ENCODE results near the gene RAD51B. TPM values are rescaled to one million over a fixed set of nuclear protein-coding genes. Genes with fewer than 3 reads are reported as not detected.

The RAD51B gene
- total RNA-seq, 4 donors from 2014 or later: 8.9 to 30.3 (median 10.4) TPM

- DNase-seq (ENCODE audit: low spot score): no peak
These were observed 171.0 kb downstream of the RAD51B start for GRCh38 chr14:67990576-67990975.

GRCh38 chr14:67994531-67994930 lies 175.0 kb downstream of the RAD51B start:
- DNase-seq (ENCODE audit: low spot score): no peak
- TF ChIP-seq CTCF (IDR thresholded peaks at IDR 0.05): no peak
- no peak for ATAC-seq (ENCODE audit: low FRiP score)

More at GRCh38 chr14:67990576-67990975, 171.0 kb downstream of the RAD51B start:
- no peak for ATAC-seq (ENCODE audit: low FRiP score)
- TF ChIP-seq CTCF (IDR thresholded peaks at IDR 0.05): no peak

GRCh38 chr14:67996235-67996634 lies 176.7 kb downstream of the RAD51B start:
- no peak for DNase-seq (ENCODE audit: low spot score)
- TF ChIP-seq CTCF (IDR thresholded peaks at IDR 0.05): no peak
- ATAC-seq (ENCODE audit: low FRiP score): no peak

- no peak for TF ChIP-seq CTCF (IDR thresholded peaks at IDR 0.05)
- ATAC-seq (ENCODE audit: low FRiP score) (no peak), DNase-seq (ENCODE audit: low spot score) (no peak)
These were observed 179.3 kb downstream of the RAD51B start for GRCh38 chr14:67998834-67999233.

GRCh38 chr14:67999290-67999689 lies 179.7 kb downstream of the RAD51B start:
- no peak for DNase-seq (ENCODE audit: low spot score)
- ATAC-seq (ENCODE audit: low FRiP score): no peak
- TF ChIP-seq CTCF (IDR thresholded peaks at IDR 0.05): no peak

GRCh38 chr14:67999705-68000384 lies 180.3 kb downstream of the RAD51B start:
- ATAC-seq (ENCODE audit: low FRiP score) (peak; percentile 19), DNase-seq (ENCODE audit: low spot score) (no peak)

More at GRCh38 chr14:67999705-68000384, 180.3 kb downstream of the RAD51B start:
- TF ChIP-seq CTCF (IDR thresholded peaks at IDR 0.05): no peak

Measured in omental fat pad (tissue), 4 donors.